Adipocyte (in vitro differentiated cells): ENCODE measurements around the gene PIAS4.

ENCODE experiments used
- DNase-seq: peaks from one replicate; pipeline ENCODE4 v3.0.0-alpha.2; 2015; ENCODE audit warnings: low read depth
- H3K27me3 ChIP-seq: replicated peaks from 2 replicates; pipeline ENCODE4 v1.7.0; 2013; ENCODE audit warnings: mild to moderate bottlenecking, low read length, moderate library complexity; ENCODE audit not compliant: control insufficient read depth, insufficient read depth
- H3K36me3 ChIP-seq: 2 replicates; pipeline ENCODE4 v1.7.0; 2013; ENCODE audit warnings: low read length, mild to moderate bottlenecking, moderate library complexity; ENCODE audit not compliant: control insufficient read depth, insufficient read depth, severe bottlenecking
- H3K4me1 ChIP-seq: 2 replicates; pipeline ENCODE4 v1.7.0; 2013; ENCODE audit warnings: mild to moderate bottlenecking, low read length, moderate library complexity; ENCODE audit not compliant: control insufficient read depth, insufficient read depth
- H3K4me3 ChIP-seq: 2 replicates; pipeline ENCODE4 v1.7.0; 2013; ENCODE audit warnings: mild to moderate bottlenecking, low read length, moderate library complexity
- H3K9ac ChIP-seq: 2 replicates; pipeline ENCODE4 v1.7.0; 2013; ENCODE audit warnings: mild to moderate bottlenecking, low read length, moderate library complexity
- H3K9me3 ChIP-seq: 2 replicates; pipeline ENCODE4 v1.7.0; 2013; ENCODE audit warnings: mild to moderate bottlenecking, low read length, moderate library complexity; ENCODE audit not compliant: control insufficient read depth

Gene PIAS4

GRCh38 chr19:4051175-4052101 lies 43.9 kb downstream of the PIAS4 start:
- H3K9ac ChIP-seq, result peak overlapping the region; percentile 81
- DNase-seq, result peak; percentile 73
- H3K4me3 ChIP-seq, result peak overlapping the region; percentile 66
- no peaks in the 10 kb centered on the region for H3K9me3 ChIP-seq
- H3K36me3 ChIP-seq, result peaks cover 57% of the 10 kb centered on the region
- peaks cover 30% of the 10 kb centered on the region for H3K4me1 ChIP-seq
- H3K27me3 ChIP-seq, result no peaks in the 10 kb centered on the region

- H3K9ac ChIP-seq, result peak overlapping the region; percentile 78
- no peak for DNase-seq
- H3K4me3 ChIP-seq, result peak overlapping the region; percentile 66
- H3K4me1 ChIP-seq, result peaks cover 32% of the 10 kb centered on the region
- H3K9me3 ChIP-seq, result no peaks in the 10 kb centered on the region
- peaks cover 56% of the 10 kb centered on the region for H3K36me3 ChIP-seq
- H3K27me3 ChIP-seq, result no peaks in the 10 kb centered on the region
Measured at GRCh38 chr19:4052114-4052992, 44.8 kb downstream of the PIAS4 start.

DNA sequence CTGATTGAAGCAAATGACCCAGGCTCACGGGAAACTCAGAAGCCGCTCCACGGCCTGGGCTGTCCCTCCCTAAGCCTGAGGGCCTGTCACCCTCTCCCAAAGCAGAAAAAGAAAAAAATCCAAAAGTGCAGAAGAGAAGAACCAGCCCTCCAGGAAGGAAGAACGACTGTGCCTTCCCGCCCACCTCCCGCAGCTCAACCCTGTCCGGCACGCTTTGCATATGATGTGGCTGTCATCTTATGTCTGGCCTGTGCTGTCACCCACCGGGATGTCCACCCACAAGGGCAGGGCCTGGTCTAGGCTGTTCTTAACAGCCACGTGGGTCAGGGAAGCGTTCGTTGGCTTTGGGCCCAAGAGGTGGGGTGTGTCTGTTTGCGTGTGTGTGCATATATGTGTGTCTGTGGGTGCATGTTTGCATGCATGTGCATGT lies 45.5 kb downstream of the PIAS4 start:
- Histone ChIP-seq H3K36me3 (peaks cover 55% of the 10 kb centered on the region), H3K9me3 (no peaks in the 10 kb centered on the region), H3K4me1 (peaks cover 38% of the 10 kb centered on the region), H3K4me3 (peak overlapping the region; percentile 43), H3K9ac (peak overlapping the region; percentile 75), H3K27me3 (no peaks in the 10 kb centered on the region)
- DNase-seq, result no peak

- peak overlapping the region; percentile 43 for H3K4me3 ChIP-seq
- H3K9me3 ChIP-seq, result no peaks in the 10 kb centered on the region
- no peaks in the 10 kb centered on the region for H3K27me3 ChIP-seq
- H3K9ac ChIP-seq, result peak overlapping the region; percentile 75
- DNase-seq, result no peak
- H3K36me3 ChIP-seq, result peaks cover 50% of the 10 kb centered on the region
- peaks cover 43% of the 10 kb centered on the region for H3K4me1 ChIP-seq
Measured at GRCh38 chr19:4053423-4054324, 46.1 kb downstream of the PIAS4 start.

DNA sequence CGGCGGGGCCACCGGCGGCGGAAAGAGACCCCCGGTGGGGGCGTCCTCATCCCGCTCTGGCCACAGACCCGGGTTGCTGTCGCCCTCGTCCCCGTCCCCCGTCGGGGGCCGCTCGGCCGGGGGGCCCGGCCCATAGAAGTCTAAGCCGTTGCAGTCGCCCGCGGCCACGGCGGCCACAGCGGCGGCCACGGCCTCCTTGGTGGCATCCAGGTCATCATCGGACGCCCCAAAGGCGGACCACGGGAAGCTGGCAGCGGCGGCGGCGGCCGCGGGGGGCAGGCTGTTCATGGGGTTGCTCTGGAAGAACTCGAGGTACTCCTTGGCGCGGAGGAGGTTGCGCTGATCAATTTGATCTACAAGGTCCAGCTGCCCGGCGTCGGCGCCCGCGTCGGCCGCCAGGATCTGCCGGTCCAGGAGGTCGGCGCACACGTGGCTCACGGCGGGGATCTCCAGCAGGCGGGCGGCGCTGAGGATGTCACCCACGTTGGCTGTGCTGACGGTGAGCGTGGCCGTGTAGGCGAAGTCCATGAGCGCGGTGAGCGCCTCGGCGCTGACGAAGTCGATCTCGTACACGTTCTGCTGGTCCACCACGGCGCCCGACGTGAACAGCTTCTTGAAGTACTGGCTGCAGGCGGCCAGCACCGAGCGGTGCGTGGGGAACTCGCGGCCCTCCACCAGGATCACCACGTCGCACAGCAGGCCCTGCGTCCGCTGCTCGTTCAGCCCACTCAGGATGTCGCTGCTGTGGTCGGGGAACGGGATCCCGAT lies 47.1 kb downstream of the PIAS4 start:
- H3K9me3 ChIP-seq, result no peaks in the 10 kb centered on the region
- no peak overlapping the region for H3K4me3 ChIP-seq
- peaks cover 53% of the 10 kb centered on the region for H3K4me1 ChIP-seq
- H3K36me3 ChIP-seq, result peaks cover 45% of the 10 kb centered on the region
- no peak for DNase-seq
- no peaks in the 10 kb centered on the region for H3K27me3 ChIP-seq
- H3K9ac ChIP-seq, result no peak overlapping the region

GRCh38 chr19:4055209-4055552 lies 47.6 kb downstream of the PIAS4 start:
- Histone ChIP-seq H3K4me3 (no peak overlapping the region), H3K36me3 (peaks cover 39% of the 10 kb centered on the region), H3K4me1 (peaks cover 55% of the 10 kb centered on the region), H3K27me3 (no peaks in the 10 kb centered on the region), H3K9ac (no peak overlapping the region), H3K9me3 (no peaks in the 10 kb centered on the region)
- no peak for DNase-seq

- Histone ChIP-seq H3K9me3 (no peaks in the 10 kb centered on the region), H3K36me3 (peaks cover 35% of the 10 kb centered on the region), H3K27me3 (no peaks in the 10 kb centered on the region), H3K4me1 (peaks cover 68% of the 10 kb centered on the region), H3K9ac (peak overlapping the region; percentile 94), H3K4me3 (peak overlapping the region; percentile 69)
- DNase-seq, result peak; percentile 89
Measured at GRCh38 chr19:4057931-4058692, 50.6 kb downstream of the PIAS4 start.

GRCh38 chr19:4058693-4059452 lies 51.3 kb downstream of the PIAS4 start:
- peak overlapping the region; percentile 94 for H3K9ac ChIP-seq
- no peaks in the 10 kb centered on the region for H3K27me3 ChIP-seq
- peaks cover 68% of the 10 kb centered on the region for H3K4me1 ChIP-seq
- H3K9me3 ChIP-seq, result no peaks in the 10 kb centered on the region
- peak overlapping the region; percentile 69 for H3K4me3 ChIP-seq
- H3K36me3 ChIP-seq, result peaks cover 28% of the 10 kb centered on the region
- no peak for DNase-seq

DNA sequence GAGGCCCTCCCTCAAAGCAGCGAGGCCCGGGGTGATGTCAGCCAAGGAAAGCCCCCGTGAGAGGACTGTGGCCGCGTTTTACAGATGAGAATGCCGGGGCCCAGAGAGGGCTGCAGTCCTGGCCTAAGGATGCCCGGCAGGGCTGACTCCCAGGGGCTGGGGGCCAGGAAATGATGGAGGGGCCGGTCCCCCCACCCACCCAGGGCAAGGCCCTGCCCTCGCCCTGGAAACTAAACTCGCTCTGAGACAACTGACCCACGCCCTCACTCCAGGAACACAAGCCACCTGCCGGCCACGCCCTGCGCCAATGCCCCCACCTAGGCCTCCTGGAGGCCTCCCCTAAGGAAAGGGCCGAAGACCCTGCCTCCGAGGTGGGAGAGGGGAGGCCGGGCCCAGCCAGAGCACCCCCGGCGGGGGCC lies 51.9 kb downstream of the PIAS4 start:
- Histone ChIP-seq H3K4me1 (peaks cover 67% of the 10 kb centered on the region), H3K9ac (peak overlapping the region; percentile 94), H3K9me3 (no peaks in the 10 kb centered on the region), H3K4me3 (peak overlapping the region; percentile 69), H3K27me3 (no peaks in the 10 kb centered on the region), H3K36me3 (peaks cover 22% of the 10 kb centered on the region)
- DNase-seq, result no peak
